ENCODE results near the gene BUD31.
"Not testable (repeated sequence)": the region's sequence is repeated elsewhere in the genome, so short reads cannot be mapped to it uniquely, and the experiment has no call there.

The BUD31 gene

DNA sequence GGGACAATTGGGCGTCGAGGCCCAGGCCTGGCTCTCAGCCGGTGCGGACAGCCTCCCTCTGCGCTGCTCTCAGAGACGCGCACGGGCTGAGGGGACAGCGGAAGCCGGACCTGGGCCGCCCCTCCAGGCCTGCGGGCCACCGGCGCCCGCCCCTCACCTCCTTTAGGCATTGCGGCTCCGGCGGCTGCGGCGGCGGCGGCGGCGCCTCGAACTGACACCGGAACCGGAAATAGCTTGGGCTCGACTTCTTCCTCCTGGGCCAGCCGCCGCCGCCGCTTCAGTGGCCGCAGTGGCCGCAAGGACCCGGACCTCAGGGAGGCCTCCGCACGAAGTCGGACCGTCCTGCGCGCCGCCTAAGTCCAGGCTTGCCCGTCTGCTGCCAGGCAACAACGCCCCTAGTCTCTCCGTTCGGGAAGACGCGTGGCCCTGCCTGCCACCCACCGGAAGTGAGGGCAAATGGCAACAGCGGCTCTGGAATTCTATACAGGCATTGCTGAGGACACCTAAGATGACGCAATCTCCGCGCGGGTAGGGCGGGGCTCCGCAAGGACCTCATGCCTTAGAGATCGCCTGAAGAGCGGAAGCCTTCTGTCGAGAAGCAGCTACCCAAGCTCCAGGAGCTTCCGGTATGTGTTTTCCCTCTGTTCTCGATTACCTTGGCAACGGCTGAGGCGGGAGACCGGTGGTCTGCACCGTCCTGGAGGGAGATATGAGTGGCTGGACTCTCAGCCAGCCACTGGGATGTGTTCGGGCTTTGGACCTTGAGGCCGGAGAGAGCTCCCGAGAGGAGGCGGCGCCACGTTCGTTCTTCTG lies at the start of gene BUD31, which contains the start of gene PDAP1:
BUD31 (plus strand) TSS at position 591 of the 813 bp plus-strand sequence. CDS start 2,124 bp downstream, outside the sequence.
PDAP1 (minus strand) TSS at position 219 of the 813 bp plus-strand sequence; CDS start at position 170, 49 bp downstream.
- DNase-seq (ENCODE audit: low read depth, low spot score), result peak; percentile 84

DNA sequence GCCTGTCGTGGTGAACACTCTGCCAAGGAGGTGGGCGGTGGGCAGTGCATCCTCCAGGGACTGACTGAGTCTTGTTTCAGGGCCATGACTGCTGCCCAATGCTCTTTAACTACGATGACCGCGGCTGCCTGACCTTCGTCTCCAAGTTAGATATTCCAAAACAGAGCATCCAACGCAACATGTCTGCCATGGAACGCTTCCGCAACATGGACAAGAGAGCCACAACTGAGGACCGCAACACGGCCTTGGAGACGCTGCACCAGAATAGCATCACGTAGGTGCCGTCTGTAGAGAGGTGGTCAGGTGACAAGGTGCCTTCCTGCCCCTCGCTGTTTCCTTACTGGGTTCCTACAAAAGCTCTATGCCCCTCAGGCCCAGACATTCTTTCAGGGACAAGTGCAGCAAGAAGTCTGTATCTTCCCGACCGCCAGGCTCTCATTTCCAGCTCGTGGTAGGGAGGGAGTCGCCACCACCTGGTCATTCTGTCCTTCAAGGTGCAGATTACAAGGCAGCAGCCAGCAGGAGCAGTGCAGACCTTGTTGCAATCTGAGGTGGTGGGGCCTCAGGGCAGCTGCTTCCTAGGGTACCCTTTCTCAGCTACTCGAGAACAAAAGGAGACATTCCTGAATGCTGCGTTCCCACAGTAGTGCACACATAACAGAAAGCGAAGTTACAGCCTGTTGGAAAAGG lies 49.2 kb upstream of the BUD31 start:
- no peak for DNase-seq (ENCODE audit: low read depth, low spot score)

DNA sequence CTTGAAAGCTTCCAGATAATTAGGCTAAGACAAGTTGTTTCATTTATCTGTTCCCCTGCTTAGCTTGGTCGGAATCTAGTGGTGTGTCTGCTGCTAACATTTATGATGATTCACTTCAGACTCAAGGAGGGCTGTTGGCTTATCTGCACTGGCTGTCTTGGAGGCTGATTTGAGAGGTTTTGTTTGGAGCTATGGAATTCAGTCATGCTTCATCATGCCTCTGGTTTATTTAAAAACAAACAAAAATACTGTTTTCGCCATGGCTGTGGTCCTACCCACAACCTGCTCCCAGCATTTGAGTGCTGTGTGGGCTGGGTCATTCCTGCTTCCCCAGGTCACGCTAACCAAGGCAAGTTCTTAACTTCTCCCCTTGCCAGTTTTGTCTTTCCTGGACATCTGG lies 46.0 kb upstream of the BUD31 start:
- no peak for DNase-seq (ENCODE audit: low read depth, low spot score)

DNA sequence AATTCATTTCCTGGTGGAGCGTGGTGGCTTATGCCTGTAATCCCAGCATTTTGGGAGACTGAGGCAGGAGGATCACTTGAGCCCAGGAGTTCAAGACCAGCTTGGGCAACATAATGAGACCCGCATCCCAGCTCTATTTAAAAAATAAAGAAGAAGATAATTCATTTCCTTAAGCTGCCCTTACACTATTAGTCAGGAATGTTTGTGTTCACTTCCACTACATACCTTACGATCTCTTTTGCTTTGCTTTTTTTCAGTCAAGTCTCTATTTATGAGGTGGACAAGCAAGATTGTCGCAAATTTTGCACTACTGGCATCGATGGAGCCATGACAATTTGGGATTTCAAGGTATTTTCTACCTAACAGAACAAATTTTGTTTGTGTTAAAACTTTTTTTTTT lies 45.5 kb upstream of the BUD31 start:
- DNase-seq (ENCODE audit: low read depth, low spot score), result no peak

DNA sequence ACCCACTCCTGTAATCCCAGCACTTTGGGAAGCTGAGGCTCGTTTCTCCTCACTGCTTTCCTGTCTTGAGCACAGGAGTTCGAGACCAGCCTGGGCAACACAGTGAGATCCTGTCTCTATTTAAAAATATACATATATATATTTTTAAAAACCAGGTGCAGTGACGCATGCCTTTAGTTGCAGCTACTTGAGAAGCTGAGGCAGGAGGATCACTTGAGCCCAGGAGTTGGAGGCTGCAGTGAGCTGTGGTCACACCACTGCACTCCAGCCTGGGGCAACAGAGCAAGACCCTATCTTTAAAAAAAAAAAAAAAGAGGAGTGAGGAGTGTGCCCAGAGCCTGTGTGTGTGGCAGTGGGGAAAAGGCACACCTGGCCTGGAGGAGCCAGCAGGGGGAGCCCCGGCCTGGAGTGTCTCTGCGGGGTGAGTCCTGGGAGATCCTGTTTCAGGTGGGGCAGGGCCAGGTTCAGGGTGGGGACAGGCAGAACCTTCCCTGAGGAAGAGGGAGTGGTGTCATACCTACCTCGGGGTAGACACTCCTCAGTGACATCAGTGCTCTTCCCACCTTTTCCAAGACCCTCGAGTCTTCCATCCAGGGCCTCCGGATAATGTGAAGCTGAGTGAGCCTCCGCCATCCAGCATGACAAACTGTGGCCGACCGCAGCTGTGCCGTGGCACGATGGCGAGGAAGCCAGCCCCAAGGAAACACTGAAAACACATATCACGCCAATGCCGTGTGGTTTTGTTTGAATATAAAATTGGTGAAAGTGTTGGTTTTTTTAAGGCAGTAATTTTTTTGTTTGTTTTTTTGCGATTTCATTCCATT lies 43.2 kb upstream of the BUD31 start:
- no peak for DNase-seq (ENCODE audit: low read depth, low spot score)

DNA sequence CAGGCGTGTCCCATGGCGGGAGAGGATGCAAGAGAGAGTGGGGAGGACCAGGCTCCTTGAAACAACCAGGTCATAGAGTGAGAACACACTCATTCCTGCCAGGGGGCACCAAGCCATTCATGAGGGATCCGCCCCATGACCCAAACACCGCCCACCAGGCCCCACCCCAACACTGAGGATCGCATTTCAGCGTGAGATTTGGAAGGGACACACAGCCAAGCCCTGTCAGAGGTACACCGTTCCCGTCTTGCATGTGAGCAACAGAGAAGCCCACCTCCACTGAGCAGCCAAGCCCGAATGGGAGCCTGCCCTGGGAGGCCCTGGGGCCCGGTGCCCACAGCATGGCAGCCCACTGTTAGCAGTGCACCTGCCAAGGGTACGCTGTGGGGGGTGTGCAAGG lies 42.1 kb upstream of the BUD31 start:
- no peak for DNase-seq (ENCODE audit: low read depth, low spot score)

DNA sequence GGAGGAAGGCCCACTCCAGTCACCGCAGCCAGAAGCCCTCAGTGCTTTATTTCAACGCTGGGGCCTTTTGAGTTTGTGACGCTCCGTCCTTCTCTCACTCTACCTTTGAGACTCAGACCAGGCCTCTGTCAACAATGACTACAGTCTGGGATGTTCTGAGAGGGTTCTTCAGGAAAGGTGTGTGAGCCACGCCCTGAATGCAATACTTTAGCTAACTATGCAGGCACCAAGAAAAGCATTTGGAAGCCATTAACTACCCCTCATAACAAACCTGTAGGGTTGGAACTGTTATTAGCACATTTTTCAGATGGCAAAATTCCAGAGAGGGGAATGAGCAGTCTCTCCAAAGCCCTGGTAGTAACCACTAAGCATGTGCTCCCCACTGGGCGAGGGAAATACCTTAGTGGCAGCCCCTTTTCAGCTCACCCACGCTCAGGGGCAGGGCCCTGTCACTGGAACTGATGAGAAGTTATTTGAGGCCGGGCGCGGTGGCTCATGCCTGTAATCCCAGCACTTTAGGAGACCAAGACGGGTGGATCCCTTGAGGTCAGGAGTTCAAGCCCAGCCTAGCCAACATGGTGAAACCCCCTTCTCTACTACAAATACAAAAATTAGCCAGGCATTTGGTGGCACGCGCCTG lies 39.9 kb upstream of the BUD31 start:
- DNase-seq (ENCODE audit: low read depth, low spot score), result no peak

DNA sequence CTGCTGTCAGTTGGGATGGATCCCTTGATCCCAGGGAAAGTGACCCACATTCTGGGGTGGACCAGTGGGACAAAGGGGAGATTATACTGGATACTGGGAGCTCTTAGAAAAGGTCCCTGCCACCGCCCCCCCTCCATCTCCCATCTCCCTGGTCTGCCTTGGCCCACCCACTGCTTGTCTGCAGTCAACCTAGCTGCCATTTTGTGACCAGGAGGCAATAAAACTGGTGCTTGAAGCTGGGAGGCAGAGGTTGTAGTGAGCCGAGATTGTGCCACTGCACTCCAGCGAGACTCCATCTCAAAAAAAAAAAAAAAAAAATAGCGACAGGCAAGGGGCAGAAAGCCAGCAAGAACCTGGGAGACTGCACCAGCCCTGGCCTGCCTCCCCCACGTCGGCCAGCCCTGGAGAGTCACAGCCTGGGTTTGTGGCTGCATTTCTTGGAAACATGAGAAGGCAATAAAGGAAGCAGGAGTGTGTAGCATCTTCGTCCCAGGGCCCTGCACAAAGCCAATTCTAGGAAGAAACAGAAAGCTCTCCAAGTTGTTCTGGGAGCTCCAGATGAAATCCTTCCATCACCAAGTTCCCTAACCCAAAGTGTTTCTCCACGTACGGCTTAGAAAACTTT lies 38.9 kb upstream of the BUD31 start:
- no peak for DNase-seq (ENCODE audit: low read depth, low spot score)

DNA sequence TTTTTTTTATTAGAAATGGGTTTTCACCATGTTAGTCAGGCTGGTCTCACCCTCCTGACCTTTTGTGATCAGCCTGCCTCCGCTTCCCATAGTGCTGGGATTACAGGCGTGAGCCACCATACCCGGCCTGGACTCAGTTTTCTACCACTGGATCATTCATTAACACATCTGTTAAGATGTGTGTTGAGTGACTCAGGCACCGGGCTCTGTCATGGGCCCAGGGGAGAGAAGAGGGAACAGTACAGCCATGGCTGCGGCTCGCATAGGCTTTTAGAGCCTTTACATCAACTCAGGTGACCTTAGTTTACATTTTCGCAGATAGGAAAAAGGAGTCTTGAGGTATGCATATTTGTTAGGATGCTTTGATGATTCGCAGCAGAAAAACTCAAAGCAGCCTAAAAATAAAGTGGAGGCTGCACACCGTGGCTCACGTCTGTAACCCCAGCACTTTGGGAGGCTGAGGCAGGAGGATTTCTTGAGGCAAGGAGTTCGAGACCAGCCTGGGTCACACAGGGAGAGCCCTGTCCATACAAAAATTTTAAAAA lies 37.3 kb upstream of the BUD31 start:
- DNase-seq (ENCODE audit: low read depth, low spot score), result no peak

DNA sequence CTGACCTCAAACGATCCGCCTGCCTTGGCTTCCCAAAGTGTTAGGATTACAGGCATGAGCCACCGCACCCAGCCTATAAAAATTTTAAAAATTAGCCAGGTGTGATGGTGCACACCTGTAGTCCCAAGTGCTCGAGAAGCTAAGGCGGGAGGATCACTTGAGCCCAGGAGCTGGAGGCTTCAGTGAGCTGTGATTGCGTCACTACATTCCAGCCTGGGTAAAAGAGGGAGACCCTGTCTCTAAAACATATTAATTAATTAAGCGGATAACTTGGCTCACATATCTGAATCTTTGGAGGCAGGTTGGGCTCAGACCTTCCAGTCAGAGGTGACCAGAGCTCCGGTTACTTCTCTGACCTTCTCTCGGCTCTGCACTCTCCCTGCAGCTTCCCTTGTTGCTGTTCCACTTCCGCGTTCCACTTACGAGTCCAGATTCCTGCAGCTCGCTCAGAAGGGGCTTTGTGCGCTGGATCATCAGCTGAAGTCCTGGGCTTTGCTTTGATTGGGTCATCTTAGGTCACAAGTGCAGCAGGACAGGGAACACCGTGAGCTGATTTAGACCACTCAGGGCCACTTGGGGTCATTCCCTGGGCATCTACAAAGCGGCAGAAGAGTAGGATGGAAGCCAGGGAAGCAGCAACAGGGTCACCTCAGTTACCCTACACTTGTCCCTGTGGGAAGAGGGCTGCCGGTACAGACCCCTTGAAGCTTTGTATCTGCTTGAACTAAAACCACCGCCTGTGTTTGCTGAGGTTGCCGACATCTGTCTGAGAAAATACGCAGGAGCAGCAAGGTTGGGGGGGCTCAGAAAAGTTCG lies 36.3 kb upstream of the BUD31 start:
- DNase-seq (ENCODE audit: low read depth, low spot score), result no peak

DNA sequence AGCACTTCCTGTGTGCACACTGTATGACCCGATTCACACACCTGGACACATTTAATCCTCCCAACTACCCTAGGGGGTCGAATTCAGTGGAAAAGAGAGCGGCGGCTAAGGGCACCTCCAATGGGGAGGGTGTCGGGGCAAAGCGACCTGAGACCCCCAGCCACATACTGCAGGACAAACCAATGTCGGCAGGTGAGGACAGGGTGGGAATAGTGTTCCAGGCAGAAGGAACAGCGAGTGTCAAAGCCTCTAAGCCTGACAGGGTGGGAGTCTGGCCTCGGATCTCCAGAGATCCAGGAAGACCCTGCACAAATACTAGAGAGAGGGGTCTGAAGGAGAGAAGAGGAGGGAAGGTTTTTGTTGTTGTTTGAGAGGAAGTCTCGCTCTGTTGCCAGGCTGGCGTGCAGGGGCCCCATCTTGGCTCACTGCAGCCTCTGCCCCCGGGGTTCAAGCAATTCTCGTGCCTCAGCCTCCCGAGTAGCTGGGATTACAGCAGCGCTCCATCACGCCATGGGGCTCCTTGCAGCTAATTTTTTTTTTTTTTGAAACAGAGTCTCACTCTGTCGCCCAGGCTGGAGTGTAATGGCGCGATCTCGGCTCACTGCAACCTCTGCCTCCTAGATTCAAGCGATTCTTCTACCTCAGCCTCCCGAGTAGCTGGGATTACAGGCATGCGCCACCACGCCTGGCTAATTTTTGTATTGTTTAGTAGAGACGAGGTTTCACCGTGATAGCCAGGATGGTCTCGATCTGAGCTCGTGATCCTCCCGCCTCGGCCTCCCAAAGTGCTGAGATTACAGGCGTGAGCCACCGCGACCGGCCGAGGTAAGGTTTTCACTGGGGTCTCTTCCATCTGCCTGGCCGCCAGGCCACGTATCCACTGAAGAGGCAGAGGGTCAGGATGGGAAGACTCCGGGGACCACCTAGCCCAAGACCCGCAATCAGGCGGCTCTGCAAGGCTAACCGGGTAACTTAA lies 35.4 kb upstream of the BUD31 start:
- no peak for DNase-seq (ENCODE audit: low read depth, low spot score)

DNA sequence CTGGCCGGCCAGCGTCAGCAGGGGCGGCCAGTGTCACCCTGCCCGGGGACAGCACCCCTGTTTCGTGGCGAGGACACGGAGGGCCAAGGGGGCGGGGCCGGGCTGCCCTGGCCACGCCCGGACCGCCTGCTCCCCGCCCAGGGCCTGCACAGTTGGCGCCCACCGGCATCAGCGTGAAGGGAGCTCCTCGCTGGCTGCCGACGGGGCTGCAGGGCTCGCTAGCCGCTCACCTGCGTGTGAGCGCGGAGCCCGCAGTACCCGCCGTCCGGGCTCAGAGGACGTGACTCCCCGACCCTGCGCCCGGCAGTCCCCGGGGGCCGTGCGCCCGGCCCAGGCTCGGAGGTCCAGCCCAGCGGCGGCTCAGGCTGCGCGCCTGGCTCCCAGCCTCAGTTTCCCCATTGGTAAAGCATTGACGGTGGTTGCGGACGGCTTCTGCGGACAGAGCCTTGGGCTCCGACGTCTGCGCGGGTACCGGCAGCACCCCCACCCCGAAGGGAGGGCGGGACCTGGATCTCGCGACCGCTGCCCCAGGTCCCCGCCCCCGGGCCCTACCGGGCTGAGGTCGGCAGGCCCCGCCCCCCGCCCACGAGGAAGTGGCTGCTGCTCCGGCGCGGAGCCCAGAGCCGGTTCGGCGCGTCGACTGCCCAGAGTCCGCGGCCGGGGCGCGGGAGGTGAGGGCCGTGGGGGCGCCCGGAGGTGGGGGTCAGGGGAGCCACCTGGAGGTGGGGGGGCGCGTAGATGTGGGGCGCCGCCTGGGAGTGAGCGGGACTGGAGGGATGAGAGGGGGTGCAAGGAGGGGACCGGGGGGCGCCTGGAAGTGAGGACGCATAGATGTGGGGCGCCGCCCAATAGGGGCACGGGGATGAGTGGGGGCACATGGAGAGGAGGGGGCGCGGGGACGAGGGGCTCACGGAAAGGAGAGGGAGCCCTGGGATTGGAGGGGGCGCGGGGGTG lies 34.4 kb upstream of the BUD31 start, which contains the start of gene ARPC1B:
ARPC1B (plus strand) TSS at position 620 of the 954 bp plus-strand sequence. CDS start 10,985 bp downstream, outside the sequence.
- peak; percentile 80 for DNase-seq (ENCODE audit: low read depth, low spot score)

DNA sequence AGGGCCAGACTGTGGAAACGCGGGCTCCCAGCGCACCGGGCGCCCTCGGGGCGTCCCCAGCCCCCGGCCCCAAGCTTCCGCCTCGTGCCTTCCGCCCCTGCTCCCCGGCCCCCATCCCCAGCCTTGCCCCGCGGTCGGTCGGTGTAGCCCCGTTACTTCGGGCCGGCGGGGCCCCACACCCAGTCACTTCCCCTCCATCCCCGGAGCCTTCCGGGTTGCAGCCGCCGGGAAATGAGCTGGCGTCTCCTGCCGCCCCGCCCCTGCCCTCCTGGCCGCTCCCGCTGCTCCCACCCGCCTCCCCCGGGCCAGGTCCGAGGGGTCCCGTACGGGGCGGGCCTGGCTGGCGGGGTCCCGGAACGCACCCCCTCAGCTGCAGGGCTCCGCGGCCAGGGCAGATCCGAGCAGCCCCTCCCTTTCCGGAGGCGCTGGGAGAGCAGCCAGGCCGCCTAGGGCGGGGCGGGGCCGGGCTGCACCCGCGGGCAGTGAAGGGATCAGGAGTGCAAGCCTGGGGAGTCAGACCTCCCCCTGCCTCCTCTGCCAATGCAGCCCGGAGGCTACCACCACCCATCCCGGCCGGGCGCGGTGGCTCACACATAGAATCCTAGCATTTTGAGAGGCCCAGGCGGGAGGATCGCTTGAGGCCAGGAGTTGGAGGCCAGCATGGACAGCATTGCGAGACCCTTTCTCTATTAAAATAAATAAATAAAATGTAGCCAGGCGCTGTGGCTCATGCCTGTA lies 33.5 kb upstream of the BUD31 start:
- no peak for DNase-seq (ENCODE audit: low read depth, low spot score)

DNA sequence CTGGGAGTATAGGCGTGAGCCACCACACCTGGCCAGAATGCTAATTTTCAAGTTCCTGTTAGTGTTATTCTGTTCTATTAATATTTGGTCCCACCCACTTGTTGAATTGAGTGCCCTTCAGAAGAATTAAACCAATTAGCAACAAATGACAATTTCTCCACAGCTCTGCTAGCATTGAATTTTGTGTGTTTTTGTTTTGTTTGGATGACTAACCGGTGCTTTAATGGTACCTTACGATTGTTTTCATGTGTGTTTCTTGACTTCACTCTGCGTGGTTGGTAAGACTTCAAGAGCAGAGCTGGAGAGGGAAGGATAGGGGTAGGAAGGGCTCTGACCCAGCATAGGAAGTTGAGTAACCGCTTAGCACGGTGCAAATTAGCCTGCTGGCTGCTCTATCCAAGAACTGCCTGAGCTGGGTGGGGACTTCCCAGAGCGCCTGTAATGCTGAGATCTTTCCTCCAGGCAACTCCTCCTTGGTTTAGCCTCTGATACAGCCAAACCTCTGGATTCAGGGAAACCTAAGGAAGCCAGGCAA lies 29.7 kb upstream of the BUD31 start:
- DNase-seq (ENCODE audit: low read depth, low spot score), result no peak

DNA sequence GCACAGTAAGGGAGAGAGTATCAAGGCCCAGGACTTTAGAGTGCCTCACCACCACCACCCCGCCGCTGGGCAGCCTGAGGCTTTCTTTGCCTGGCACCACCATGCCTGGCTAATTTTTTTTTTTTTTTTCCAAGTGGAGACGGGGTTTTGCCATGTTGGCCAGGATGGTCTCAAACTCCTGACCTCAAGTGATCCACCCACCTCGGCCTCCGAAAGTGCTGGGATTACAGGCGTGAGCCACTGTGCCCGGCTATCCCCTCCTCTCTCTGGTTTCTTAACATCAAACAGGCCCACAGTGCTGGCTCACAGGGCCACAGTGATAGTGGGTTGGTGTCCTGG lies 29.1 kb upstream of the BUD31 start:
- not testable (repeated sequence) for DNase-seq (ENCODE audit: low read depth, low spot score)

DNA sequence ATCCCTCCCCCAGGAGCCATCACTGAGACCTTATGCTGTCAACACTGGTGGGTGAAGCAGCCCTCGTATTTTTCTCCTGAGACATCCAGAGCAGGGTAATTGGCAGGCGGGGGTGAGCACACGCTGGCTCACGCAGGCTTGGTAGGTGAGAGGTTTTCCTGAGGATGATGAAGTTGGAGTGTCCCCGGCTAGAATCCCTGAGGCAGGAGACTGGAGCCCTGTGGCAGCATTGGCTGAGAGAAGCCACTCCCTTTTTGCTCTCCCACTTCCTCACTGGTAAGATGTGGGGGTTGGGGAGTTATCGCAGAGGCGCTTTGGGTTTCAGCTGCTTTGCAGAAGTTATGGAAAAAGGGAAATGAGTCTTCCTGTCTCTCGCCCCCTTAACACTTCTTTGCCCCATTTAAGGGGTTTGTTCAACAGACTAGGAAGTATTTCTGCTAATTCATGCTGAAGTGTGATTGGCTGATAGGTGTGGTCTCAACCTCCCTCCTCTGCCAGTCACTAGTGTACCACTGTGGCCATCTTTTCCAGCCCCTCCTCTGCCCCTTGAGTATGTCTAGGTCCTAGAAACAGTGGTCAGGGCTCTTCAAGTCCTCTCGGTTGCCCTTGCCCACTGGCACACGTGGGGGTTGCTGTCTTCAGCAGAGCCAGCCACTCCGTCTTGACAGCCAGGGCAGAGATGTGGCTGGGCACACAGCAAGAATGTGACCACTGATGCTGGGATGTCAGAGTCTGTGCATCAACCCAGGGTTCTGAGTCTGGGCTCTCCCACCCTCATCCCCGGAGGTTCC lies 28.5 kb upstream of the BUD31 start:
- no peak for DNase-seq (ENCODE audit: low read depth, low spot score)
